CD8-positive, alpha-beta memory T cell (primary cell): ENCODE results near the gene RAB31. TPM values are rescaled to one million over a fixed set of nuclear protein-coding genes. Genes with fewer than 3 reads are reported as not detected.

ENCODE experiments used
- CTCF ChIA-PET: fragments of 350-600 bp; sonication (Branson Sonifier 250); formaldehyde crosslinking; loops from one replicate; lab custom pipeline; 2021; ENCODE audit warnings: antibody characterized with exemption; lab: Charles Lee
- POLR2A ChIA-PET: fragments of 350-600 bp; sonication (Branson Sonifier 250); formaldehyde crosslinking; loops from one replicate; lab custom pipeline; 2021; ENCODE audit warnings: antibody characterized with exemption; lab: Charles Lee
- DNase-seq, 5 donors: peaks; one replicate each; pipeline versions ENCODE4 v3.0.0 to v3.0.0-alpha.2; 2020 to 2022; ENCODE audit warnings: mixed read lengths in 1 of 5
- H3K27ac ChIP-seq: one replicate; pipeline ENCODE4 v1.7.0; 2013; ENCODE audit warnings: low read depth, mild to moderate bottlenecking, low read length, moderate library complexity
- H3K27me3 ChIP-seq: 2 replicates; pipeline ENCODE4 v1.7.0; 2013; ENCODE audit warnings: low read length, mild to moderate bottlenecking; ENCODE audit not compliant: insufficient read depth, poor library complexity, severe bottlenecking
- H3K36me3 ChIP-seq: 2 replicates; pipeline ENCODE4 v1.7.0; 2013; ENCODE audit warnings: mild to moderate bottlenecking, low read length, moderate library complexity; ENCODE audit not compliant: insufficient read depth
- H3K4me1 ChIP-seq: 2 replicates; pipeline ENCODE4 v1.7.0; 2013; ENCODE audit warnings: mild to moderate bottlenecking, low read length, moderate library complexity; ENCODE audit not compliant: insufficient read depth
- H3K4me3 ChIP-seq: 2 replicates; pipeline ENCODE4 v1.7.0; 2013; ENCODE audit warnings: mild to moderate bottlenecking, low read length
- H3K9me3 ChIP-seq: 2 replicates; pipeline ENCODE4 v1.7.0; 2013; ENCODE audit warnings: mild to moderate bottlenecking, low read length
- H3K27ac Mint-ChIP-seq, 8 donors: one replicate each; pipeline ENCODE4 v1.8.0; 2020 to 2021; ENCODE audit warnings: mixed read lengths in 8 of 8, mild to moderate bottlenecking in 6 of 8, inconsistent platforms in 3 of 8, moderate library complexity in 3 of 8
- H3K27me3 Mint-ChIP-seq, 2 donors: one replicate each; pipeline ENCODE4 v1.8.0; 2020 to 2021; ENCODE audit warnings: mixed read lengths in 2 of 2, mild to moderate bottlenecking in 1 of 2, moderate library complexity in 1 of 2
- H3K36me3 Mint-ChIP-seq, 3 donors: one replicate each; pipeline ENCODE4 v1.8.0; 2020 to 2021; ENCODE audit warnings: mixed read lengths in 3 of 3, inconsistent platforms in 1 of 3, mild to moderate bottlenecking in 1 of 3
- H3K4me1 Mint-ChIP-seq, 3 donors: one replicate each; pipeline ENCODE4 v1.8.0; 2020 to 2021; ENCODE audit warnings: mixed read lengths in 3 of 3, inconsistent platforms in 1 of 3, mild to moderate bottlenecking in 1 of 3
- H3K4me3 Mint-ChIP-seq, 7 donors: one replicate each; pipeline ENCODE4 v1.8.0; 2020 to 2021; ENCODE audit warnings: mixed read lengths in 7 of 7, mild to moderate bottlenecking in 6 of 7, moderate library complexity in 4 of 7, inconsistent platforms in 2 of 7
- H3K9me3 Mint-ChIP-seq, 5 donors: one replicate each; pipeline ENCODE4 v1.8.0; 2020 to 2022; ENCODE audit warnings: mixed read lengths in 5 of 5, mild to moderate bottlenecking in 3 of 5, moderate library complexity in 2 of 5, inconsistent platforms in 1 of 5
- polyA plus RNA-seq: library from polyadenylated mRNA; unstranded; fragments of 300-500 nt; fragmentation: Illumina TruSeq; gene quantifications from one replicate; pipeline ENCODE4 v1.2.3, GENCODE V29; 2021
- total RNA-seq, 2 experiments: library from RNA; stranded (reverse); gene quantifications; one replicate each; pipeline ENCODE4 v1.2.3, GENCODE V29; 2021

RAB31 gene
- total and polyA plus RNA-seq, 3 experiments from 2014 or later, result 0.57 to 4.7 (median 1.1) TPM

DNA sequence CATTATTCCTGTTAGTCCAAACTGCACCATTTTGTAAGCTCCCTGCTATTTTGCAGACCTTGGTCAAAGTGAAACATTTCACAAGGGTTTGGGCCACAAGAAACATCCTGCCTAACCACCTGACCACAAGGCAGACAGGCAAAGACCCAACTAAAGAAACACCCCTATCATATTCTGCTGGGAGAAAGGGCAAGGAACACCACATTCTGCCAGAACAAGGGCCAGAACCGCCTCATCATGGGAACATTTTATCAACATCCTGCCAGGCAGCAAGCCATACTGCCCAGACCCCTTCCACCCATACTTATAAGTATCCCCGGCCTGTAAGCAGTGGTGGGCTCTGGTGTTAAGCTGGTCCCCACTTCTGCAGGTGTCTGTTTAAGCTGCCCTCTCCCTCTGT is 12.0 kb upstream of the RAB31 start:
- no peak overlapping the region for H3K4me3 ChIP-seq
- no peak overlapping the region for H3K27ac ChIP-seq
- H3K4me3 Mint-ChIP-seq, result no peak overlapping the region
- peaks cover 0 to 5% (median 0%) of the 10 kb centered on the region in 3 donors for H3K4me1 Mint-ChIP-seq
- H3K4me1 ChIP-seq, result no peaks in the 10 kb centered on the region
- H3K27ac Mint-ChIP-seq, result no peak overlapping the region
- CTCF ChIA-PET, result no interaction called here
- DNase-seq, result no peak
- no peaks in the 10 kb centered on the region for H3K27me3 ChIP-seq
- no peaks in the 10 kb centered on the region for H3K36me3 Mint-ChIP-seq
- no peaks in the 10 kb centered on the region for H3K36me3 ChIP-seq
- no peaks in the 10 kb centered on the region for H3K9me3 Mint-ChIP-seq
- POLR2A ChIA-PET, result no interaction called here
- peaks cover 7 to 46% of the 10 kb centered on the region in 2 donors for H3K27me3 Mint-ChIP-seq
- H3K9me3 ChIP-seq, result no peaks in the 10 kb centered on the region

DNA sequence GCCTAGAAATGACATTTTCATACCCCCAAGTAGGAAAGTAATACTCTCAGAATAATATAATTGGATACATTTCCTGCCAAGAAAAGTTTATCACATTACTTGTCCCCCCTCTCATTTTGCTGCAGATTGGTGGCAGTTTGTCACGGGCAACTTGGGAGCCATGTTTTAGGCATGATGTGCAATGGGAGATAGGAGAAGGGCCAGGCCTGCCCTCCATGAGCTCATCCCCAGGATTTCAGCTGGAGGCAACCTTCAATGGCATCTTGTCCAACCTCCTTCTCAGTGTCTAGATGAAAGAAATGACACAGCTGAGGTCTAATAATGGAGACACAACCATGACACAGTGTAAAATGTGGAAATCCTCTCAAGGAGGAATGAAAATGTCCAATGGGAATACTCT is 11.4 kb upstream of the RAB31 start:
- CTCF ChIA-PET, result no interaction called here
- POLR2A ChIA-PET, result no interaction called here

DNA sequence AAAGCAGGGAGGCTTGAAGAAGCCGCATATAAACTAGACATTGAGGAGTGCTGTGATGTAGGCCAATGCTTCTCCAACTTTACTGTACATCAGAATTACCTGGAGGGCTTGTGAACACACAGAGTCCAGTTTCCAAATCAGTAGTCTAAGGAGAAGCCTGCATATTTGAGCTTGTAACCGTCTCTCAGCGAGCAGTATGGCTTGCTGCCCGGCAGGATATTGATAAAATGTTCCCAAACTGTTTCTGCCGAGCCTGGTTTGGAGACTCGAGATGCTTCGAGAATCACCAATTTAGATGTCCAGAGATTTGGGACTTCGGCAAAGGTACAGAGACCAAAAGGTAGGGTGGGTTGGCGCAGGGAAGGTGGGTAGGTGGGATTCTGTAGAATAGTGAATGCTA is 11.0 kb upstream of the RAB31 start:
- no peaks in the 10 kb centered on the region for H3K9me3 ChIP-seq
- Mint-ChIP-seq H3K4me1 (peaks cover 0 to 5% (median 0%) of the 10 kb centered on the region in 3 donors), H3K27me3 (peaks cover 7 to 45% of the 10 kb centered on the region in 2 donors), H3K27ac (no peak overlapping the region), H3K9me3 (no peaks in the 10 kb centered on the region), H3K36me3 (no peaks in the 10 kb centered on the region), H3K4me3 (no peak overlapping the region)
- no peaks in the 10 kb centered on the region for H3K27me3 ChIP-seq
- no peak overlapping the region for H3K4me3 ChIP-seq
- H3K4me1 ChIP-seq, result no peaks in the 10 kb centered on the region
- DNase-seq, result no peak
- H3K27ac ChIP-seq, result no peak overlapping the region
- POLR2A ChIA-PET, result no interaction called here
- no peaks in the 10 kb centered on the region for H3K36me3 ChIP-seq
- CTCF ChIA-PET, result no interaction called here

More for the DNA sequence above, 11.4 kb upstream of the RAB31 start:
- H3K4me1 ChIP-seq, result no peaks in the 10 kb centered on the region
- no peak for DNase-seq
- H3K27me3 ChIP-seq, result no peaks in the 10 kb centered on the region
- Mint-ChIP-seq H3K27ac (no peak overlapping the region), H3K36me3 (no peaks in the 10 kb centered on the region), H3K9me3 (no peaks in the 10 kb centered on the region), H3K27me3 (peaks cover 7 to 45% of the 10 kb centered on the region in 2 donors), H3K4me1 (peaks cover 0 to 5% (median 0%) of the 10 kb centered on the region in 3 donors), H3K4me3 (no peak overlapping the region)
- H3K36me3 ChIP-seq, result no peaks in the 10 kb centered on the region
- no peaks in the 10 kb centered on the region for H3K9me3 ChIP-seq
- no peak overlapping the region for H3K27ac ChIP-seq
- no peak overlapping the region for H3K4me3 ChIP-seq

DNA sequence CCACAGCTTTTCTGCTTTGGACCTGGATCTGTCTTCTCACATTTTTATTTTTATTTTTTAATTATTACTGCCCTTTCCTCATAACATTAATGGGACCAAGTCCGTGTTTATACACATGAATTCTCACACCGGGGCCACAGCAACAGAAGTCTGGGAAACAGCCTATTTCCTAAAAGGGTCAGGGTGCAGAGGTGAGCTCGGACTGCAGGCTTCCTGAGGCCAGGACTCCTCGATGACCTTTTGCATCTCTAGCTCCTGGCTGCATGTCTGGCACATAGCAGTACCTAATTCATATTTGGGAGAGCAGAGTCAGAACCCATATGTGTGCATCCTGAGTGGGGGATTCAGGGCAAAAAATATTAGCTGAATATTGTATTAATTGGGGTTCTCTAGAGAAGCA is 9.6 kb upstream of the RAB31 start:
- H3K27ac Mint-ChIP-seq, result no peak overlapping the region
- POLR2A ChIA-PET, result no interaction called here
- CTCF ChIA-PET, result no interaction called here

DNA sequence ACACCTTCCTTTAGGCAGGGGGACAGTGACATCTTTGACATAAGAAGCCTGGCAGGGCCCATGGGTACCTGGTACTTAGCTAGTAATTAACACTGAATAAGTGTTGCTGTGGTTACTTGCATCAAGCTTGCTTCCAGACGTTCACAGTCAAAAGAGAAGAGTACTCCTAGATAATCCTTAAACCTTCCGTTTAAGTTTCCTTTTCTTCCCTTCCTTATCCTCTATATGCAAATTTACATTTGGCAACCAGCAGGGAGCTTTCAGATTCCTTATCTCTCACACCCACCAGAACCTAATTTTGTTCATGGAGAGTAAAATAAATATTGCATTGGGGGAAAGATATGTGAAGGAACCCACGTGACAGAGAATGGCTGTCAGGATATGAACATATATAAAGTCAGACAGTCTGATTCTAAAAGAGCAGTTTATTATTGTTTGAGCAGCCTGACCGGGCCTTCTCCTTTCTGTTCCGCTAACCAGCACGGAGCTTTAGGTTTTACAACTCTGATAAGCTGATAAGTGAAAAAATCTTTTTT is 7.8 kb upstream of the RAB31 start:
- H3K9me3 ChIP-seq, result no peaks in the 10 kb centered on the region
- peaks cover 0 to 5% (median 3%) of the 10 kb centered on the region in 3 donors for H3K4me1 Mint-ChIP-seq
- no peaks in the 10 kb centered on the region for H3K36me3 Mint-ChIP-seq
- ChIA-PET POLR2A (no interaction called here), CTCF (no interaction called here)
- H3K36me3 ChIP-seq, result no peaks in the 10 kb centered on the region
- no peak overlapping the region for H3K27ac ChIP-seq
- no peak for DNase-seq
- H3K4me1 ChIP-seq, result no peaks in the 10 kb centered on the region
- H3K27me3 Mint-ChIP-seq, result peaks cover 7 to 48% of the 10 kb centered on the region in 2 donors
- H3K9me3 Mint-ChIP-seq, result no peaks in the 10 kb centered on the region
- H3K27me3 ChIP-seq, result no peaks in the 10 kb centered on the region
- H3K4me3 ChIP-seq, result no peak overlapping the region
- no peak overlapping the region for H3K27ac Mint-ChIP-seq
- H3K4me3 Mint-ChIP-seq, result no peak overlapping the region

More for the DNA sequence above, 9.6 kb upstream of the RAB31 start:
- H3K27ac ChIP-seq, result no peak overlapping the region
- H3K36me3 ChIP-seq, result no peaks in the 10 kb centered on the region
- no peaks in the 10 kb centered on the region for H3K4me1 ChIP-seq
- H3K27me3 ChIP-seq, result no peaks in the 10 kb centered on the region
- peaks cover 7 to 44% of the 10 kb centered on the region in 2 donors for H3K27me3 Mint-ChIP-seq
- no peak overlapping the region for H3K4me3 ChIP-seq
- no peaks in the 10 kb centered on the region for H3K9me3 ChIP-seq
- H3K4me3 Mint-ChIP-seq, result no peak overlapping the region
- no peaks in the 10 kb centered on the region for H3K36me3 Mint-ChIP-seq
- H3K9me3 Mint-ChIP-seq, result no peaks in the 10 kb centered on the region
- peaks cover 0 to 5% (median 0%) of the 10 kb centered on the region in 3 donors for H3K4me1 Mint-ChIP-seq
- DNase-seq, result no peak

DNA sequence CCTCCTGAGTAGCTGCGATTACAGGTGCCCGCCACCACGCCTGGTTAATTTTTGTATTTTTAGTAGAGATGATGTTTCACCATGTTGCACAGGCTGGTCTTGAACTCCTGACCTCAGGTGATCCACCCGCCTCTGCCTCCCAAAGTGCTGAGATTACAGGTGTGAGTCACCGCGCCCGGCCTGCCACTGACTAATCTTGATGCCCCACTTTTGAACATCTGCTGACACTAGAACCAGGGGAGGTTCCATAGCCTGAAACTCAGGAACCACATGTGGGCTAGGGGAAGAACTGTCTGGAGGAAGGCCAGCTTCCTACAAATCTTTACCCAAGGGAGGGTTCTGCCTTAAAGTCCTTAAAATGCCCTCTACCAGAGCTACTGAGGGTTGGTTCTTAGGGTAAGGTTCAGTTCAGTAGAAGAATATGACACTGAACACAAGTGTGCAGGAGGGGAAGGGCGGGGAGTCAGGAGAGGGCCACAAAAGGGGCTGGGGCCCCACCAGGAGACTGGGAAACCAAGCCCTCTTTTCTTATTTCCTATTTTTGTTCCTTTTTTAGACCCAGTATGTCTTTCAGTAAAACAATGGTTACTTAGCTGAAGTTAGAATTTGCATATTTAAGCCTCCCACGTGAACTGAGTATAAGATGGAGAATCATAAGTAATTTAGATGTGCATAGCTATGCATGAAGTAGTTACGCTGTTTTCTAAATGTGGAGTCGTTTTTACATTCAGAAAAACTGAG is 6.3 kb upstream of the RAB31 start:
- Mint-ChIP-seq H3K36me3 (no peaks in the 10 kb centered on the region), H3K27me3 (peaks cover 8 to 51% of the 10 kb centered on the region in 2 donors), H3K4me3 (no peak overlapping the region), H3K9me3 (peaks cover 0 to 2% (median 0%) of the 10 kb centered on the region in 5 donors), H3K27ac (peak overlapping the region in 1 of 8 donors; percentile 8), H3K4me1 (peaks cover 0 to 5% (median 0%) of the 10 kb centered on the region in 3 donors)
- H3K36me3 ChIP-seq, result no peaks in the 10 kb centered on the region
- H3K27ac ChIP-seq, result no peak overlapping the region
- no peaks in the 10 kb centered on the region for H3K4me1 ChIP-seq
- DNase-seq, result no peak
- H3K4me3 ChIP-seq, result no peak overlapping the region
- ChIA-PET POLR2A (no interaction called here), CTCF (no interaction called here)
- H3K9me3 ChIP-seq, result no peaks in the 10 kb centered on the region
- H3K27me3 ChIP-seq, result no peaks in the 10 kb centered on the region

DNA sequence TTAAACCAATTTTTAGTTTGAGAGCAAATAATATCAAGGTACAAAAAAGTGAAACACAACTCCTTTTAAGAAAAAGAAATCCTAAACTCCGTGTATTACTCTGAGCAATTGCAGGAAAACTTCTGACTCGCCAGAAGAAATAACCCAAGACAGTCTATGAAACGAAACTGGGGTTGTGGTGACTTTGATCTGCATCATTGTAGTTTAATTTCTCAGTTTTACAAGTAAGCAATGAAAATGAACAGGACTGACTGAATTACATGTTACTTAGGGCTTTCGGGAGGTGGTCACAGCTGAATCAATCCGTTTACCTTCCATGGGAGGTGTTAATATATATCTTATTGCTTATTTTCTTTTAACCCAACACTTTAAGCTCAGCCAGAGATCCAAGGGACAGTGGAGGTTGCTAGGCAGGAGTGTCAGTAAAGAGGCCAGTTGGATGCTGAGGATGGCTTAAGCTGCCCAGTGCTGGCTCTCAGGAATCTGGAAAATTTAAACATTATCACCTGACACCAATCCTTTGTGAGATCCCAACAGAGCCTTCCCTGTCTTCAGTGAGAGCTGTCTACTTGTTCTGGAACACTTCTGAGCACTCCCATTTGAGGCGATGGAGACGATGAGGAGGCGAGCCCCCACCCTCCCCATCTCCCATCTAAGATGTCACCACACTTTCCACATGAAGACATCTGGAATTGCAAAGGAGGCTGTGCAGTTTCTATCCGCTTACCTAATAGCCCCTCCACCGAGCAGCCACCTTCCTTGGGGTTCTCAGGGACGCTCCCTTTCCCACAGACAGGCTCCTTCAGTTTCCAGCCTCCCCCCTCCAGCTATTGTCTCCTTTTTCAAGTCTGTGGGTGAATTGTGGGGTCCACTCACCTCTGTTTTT is 3.6 kb upstream of the RAB31 start:
- Histone ChIP-seq H3K36me3 (no peaks in the 10 kb centered on the region), H3K9me3 (no peaks in the 10 kb centered on the region), H3K27me3 (peaks cover 1% of the 10 kb centered on the region), H3K4me3 (no peak overlapping the region), H3K27ac (no peak overlapping the region), H3K4me1 (peaks cover 10% of the 10 kb centered on the region)
- Mint-ChIP-seq H3K4me1 (peaks cover 9 to 20% (median 14%) of the 10 kb centered on the region in 3 donors), H3K9me3 (peaks cover 0 to 2% (median 0%) of the 10 kb centered on the region in 5 donors), H3K27ac (no peak overlapping the region), H3K27me3 (peaks cover 20 to 56% of the 10 kb centered on the region in 2 donors), H3K36me3 (no peaks in the 10 kb centered on the region), H3K4me3 (no peak overlapping the region)
- ChIA-PET POLR2A (no interaction called here), CTCF (no interaction called here)
- DNase-seq, result no peak
